ENCODE measurements around the gene PPP1R13B.
A peak's percentile ranks its signal among the peaks of the same experiment; 100 is the strongest.

The PPP1R13B gene

DNA sequence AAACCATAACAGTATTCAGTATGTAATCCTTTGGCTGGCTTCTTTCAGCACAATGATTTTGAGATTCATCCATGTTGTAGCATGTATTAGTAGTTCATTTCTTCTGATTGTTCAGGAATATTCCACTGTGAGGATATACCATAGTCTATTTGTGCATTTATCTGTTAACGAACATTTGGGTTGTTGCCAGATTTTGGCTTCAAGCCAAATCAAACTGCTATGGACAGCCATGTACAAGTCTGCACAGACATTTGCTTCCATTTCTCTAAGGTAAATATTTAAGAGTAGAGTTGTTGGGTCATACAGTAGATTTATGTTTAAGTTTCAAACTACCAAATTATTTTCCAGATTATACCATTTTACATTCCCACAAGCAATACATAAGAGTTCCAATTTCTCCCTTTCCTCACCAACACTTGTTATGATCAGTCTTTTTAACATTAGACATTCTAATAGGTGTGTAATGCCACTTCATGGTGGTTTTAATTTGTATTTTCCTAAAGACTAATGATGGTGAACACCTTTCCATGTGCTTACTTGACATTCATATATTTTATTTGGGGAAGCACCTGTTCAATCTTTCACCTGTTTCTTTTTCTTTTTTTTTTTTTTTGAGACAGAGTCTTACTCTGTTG, 75.2 kb downstream of the PPP1R13B start:
- DNase-seq (ENCODE audit: low read depth), result no peak
- no peak for TF ChIP-seq MYC (IDR thresholded peaks at IDR 0.05; ENCODE audit: low read depth, low read length)
- TF ChIP-seq, protein P1, sequence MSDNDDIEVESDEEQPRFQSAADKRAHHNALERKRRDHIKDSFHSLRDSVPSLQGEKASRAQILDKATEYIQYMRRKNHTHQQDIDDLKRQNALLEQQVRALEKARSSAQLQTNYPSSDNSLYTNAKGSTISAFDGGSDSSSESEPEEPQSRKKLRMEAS (IDR thresholded peaks at IDR 0.05; ENCODE audit: low read depth, low read length), result no peak
- no peak for TF ChIP-seq POLR2A (IDR thresholded peaks at IDR 0.05; ENCODE audit: extremely low read depth, insufficient read length)
- TF ChIP-seq, protein P2, sequence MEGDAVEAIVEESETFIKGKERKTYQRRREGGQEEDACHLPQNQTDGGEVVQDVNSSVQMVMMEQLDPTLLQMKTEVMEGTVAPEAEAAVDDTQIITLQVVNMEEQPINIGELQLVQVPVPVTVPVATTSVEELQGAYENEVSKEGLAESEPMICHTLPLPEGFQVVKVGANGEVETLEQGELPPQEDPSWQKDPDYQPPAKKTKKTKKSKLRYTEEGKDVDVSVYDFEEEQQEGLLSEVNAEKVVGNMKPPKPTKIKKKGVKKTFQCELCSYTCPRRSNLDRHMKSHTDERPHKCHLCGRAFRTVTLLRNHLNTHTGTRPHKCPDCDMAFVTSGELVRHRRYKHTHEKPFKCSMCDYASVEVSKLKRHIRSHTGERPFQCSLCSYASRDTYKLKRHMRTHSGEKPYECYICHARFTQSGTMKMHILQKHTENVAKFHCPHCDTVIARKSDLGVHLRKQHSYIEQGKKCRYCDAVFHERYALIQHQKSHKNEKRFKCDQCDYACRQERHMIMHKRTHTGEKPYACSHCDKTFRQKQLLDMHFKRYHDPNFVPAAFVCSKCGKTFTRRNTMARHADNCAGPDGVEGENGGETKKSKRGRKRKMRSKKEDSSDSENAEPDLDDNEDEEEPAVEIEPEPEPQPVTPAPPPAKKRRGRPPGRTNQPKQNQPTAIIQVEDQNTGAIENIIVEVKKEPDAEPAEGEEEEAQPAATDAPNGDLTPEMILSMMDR (IDR thresholded peaks at IDR 0.05; ENCODE audit: low read depth, low read length), result no peak
- H3K4me3 ChIP-seq (ENCODE audit: low read depth, low read length), result no peak overlapping the region

DNA sequence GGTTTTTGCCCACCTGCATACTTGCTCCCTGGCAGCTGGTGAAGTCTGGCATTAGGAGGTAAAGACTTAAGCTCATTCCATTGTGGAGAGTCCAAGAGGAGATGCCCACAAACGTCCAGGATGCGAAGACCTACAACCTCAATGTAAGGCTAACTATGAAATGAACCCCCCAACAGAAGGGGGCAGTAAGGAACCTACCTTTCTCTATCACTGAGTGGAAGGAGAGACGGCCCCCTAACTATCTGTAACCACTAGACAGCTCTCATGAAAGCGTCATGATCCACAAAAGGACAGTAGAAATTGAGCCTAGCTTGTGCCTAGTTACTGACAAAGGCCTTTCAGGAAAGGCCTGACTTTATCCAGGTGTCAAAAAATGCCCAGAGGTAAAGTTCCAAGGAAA, 76.5 kb downstream of the PPP1R13B start:
- H3K4me3 ChIP-seq (ENCODE audit: low read depth, low read length), result no peak overlapping the region
- TF ChIP-seq, protein P1 (IDR thresholded peaks at IDR 0.05; ENCODE audit: low read depth, low read length), result no peak
- TF ChIP-seq, protein P2 (IDR thresholded peaks at IDR 0.05; ENCODE audit: low read depth, low read length), result peak; percentile 15
- DNase-seq (ENCODE audit: low read depth), result peak; percentile 27

DNA sequence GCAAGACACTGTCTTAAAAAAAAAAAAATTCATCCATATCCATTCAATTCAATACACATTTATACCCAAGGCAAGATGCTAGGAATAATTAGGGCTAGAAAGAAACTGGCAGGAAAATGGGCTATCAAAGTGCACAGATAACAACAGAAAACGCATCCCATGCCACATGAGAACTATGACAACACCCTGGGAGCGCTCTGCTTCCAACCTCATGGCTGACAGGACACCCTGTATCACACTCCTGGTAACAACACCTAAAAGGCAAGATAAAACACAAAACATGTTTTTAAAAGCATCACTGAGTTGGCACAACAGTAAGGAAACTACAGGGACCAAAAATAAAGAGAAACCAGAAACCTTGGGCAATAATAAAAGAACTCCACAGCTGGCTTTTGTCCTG, 76.9 kb downstream of the PPP1R13B start:
- TF ChIP-seq, protein P2 (IDR thresholded peaks at IDR 0.05; ENCODE audit: low read depth, low read length), result no peak
- TF ChIP-seq MYC (IDR thresholded peaks at IDR 0.05; ENCODE audit: low read depth, low read length), result no peak
- TF ChIP-seq, protein P1 (IDR thresholded peaks at IDR 0.05; ENCODE audit: low read depth, low read length), result no peak
- TF ChIP-seq POLR2A (IDR thresholded peaks at IDR 0.05; ENCODE audit: extremely low read depth, insufficient read length), result no peak
- H3K4me3 ChIP-seq (ENCODE audit: low read depth, low read length), result no peak overlapping the region
- DNase-seq (ENCODE audit: low read depth), result no peak

DNA sequence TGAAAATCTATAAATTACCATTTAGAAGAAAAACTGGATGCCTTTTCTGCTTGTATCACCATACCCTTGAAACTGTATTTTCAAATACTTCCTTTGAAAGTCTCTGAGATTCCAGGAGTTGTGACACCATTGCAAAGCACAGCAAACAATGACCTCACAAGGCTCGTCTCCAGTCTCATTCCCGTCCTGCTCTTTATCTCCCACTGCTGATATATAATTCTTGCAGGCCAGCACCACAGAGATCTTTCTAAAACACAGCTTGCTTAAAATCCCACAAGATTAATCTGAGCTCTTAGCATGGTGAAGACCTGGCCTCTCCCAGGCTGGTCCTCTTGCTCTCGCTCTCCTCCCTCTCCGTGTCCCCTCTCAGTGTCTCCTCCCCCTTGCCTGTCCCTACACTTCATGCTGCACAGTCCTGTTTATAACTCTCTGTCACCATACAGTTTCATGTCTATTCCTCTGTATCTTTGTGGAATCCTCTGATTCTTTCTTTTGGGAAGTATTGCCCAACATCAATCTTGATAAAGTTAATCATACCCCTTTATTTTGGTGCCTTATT, 80.0 kb downstream of the PPP1R13B start:
- TF ChIP-seq, protein P2 (IDR thresholded peaks at IDR 0.05; ENCODE audit: low read depth, low read length), result no peak
- TF ChIP-seq, protein P1 (IDR thresholded peaks at IDR 0.05; ENCODE audit: low read depth, low read length), result no peak
- TF ChIP-seq MYC (IDR thresholded peaks at IDR 0.05; ENCODE audit: low read depth, low read length) (no peak), POLR2A (IDR thresholded peaks at IDR 0.05; ENCODE audit: extremely low read depth, insufficient read length) (no peak)
- H3K4me3 ChIP-seq (ENCODE audit: low read depth, low read length), result no peak overlapping the region
- DNase-seq (ENCODE audit: low read depth), result no peak

DNA sequence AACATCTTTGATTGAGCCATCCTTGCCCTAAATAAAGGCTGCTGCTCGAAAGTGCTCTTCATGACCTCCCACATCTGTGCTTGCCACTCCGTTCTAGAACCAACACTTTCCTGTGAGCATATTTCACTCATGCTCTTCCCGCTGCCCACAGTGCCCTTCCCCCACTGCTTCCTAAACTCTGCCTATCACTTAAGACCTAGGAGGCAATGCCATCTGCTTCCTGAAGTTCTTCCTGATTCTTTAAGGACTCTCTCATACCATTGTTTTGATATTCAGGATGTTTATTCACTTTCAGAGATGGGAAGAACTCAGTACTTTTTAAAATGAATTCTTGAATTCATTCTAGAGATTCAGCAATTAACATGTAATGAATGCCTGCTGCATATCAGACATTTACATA, 81.8 kb downstream of the PPP1R13B start:
- H3K4me3 ChIP-seq (ENCODE audit: low read depth, low read length), result no peak overlapping the region
- DNase-seq (ENCODE audit: low read depth), result no peak
- TF ChIP-seq, protein P1 (IDR thresholded peaks at IDR 0.05; ENCODE audit: low read depth, low read length), result no peak
- TF ChIP-seq, protein P2 (IDR thresholded peaks at IDR 0.05; ENCODE audit: low read depth, low read length), result no peak
- TF ChIP-seq POLR2A (IDR thresholded peaks at IDR 0.05; ENCODE audit: extremely low read depth, insufficient read length) (no peak), MYC (IDR thresholded peaks at IDR 0.05; ENCODE audit: low read depth, low read length) (no peak)

Measured in NB4 (cell line).